Bronchial epithelial cell (primary cell): Measurements from ENCODE around the gene KRT34. TPM values are rescaled to one million over a fixed set of nuclear protein-coding genes. Genes with fewer than 3 reads are reported as not detected.

Experiments
- DNase-seq: peaks from one replicate; pipeline ENCODE4 v3.0.0-alpha.2; 2010; ENCODE audit warnings: low read depth
- FAIRE-seq: peaks from 2 replicates; lab custom pipeline; 2011; peaks lifted over from hg19 to GRCh38; lab: Jason Lieb, UNC
- H3K27me3 ChIP-seq: 2 replicates; pipeline ENCODE4 v1.5.1; 2011; ENCODE audit warnings: low read length; ENCODE audit not compliant: control insufficient read depth, insufficient read depth
- H3K36me3 ChIP-seq: 2 replicates; pipeline ENCODE4 v1.5.1; 2011; ENCODE audit warnings: low read length; ENCODE audit not compliant: control insufficient read depth, insufficient read depth
- H3K4me3 ChIP-seq: 2 replicates; pipeline ENCODE4 v1.5.1; 2011; ENCODE audit warnings: mild to moderate bottlenecking, low read depth, low read length, control low read depth
- total RNA-seq: library from RNA; depleted of rRNA; stranded (reverse); fragments of >200 nt; gene quantifications from 2 replicates; pipeline ENCODE4 v1.2.1, GENCODE V29; 2014
- TF ChIP-seq, protein P1 (sequence below): IDR thresholded peaks from 2 replicates; pipeline ENCODE4 v1.5.1; 2011; ENCODE audit warnings: mild to moderate bottlenecking, moderate library complexity, low read length, control low read depth, inconsistent platforms; ENCODE audit not compliant: insufficient read depth, severe bottlenecking

The KRT34 gene
- total RNA-seq, 1 donor from 2014 or later = 0.53 TPM

DNA sequence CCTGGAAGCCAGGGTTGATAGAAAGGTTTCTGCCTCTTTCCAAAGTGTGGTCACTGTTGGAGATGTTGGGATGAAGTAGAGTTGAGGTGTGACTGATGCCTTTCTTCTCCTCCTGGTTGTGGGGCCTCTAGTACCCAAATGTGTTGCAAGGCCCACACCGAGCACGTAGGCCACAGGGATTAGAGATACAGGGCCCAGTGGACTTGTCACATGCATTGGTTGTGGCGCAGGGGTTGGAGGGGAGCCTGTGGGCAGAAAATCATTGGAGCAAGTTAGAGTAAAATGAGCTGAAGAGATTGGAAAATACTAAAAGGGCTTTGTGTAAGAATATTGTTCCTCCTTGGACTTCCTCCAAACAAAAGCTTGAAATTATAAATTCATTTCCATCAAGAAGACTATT is 36.1 kb downstream of the KRT34 start:
- H3K36me3 ChIP-seq = no peaks in the 10 kb centered on the region
- FAIRE-seq (peak; percentile 64), DNase-seq (no peak)
- no peaks in the 10 kb centered on the region for H3K27me3 ChIP-seq
- TF ChIP-seq, protein P1, sequence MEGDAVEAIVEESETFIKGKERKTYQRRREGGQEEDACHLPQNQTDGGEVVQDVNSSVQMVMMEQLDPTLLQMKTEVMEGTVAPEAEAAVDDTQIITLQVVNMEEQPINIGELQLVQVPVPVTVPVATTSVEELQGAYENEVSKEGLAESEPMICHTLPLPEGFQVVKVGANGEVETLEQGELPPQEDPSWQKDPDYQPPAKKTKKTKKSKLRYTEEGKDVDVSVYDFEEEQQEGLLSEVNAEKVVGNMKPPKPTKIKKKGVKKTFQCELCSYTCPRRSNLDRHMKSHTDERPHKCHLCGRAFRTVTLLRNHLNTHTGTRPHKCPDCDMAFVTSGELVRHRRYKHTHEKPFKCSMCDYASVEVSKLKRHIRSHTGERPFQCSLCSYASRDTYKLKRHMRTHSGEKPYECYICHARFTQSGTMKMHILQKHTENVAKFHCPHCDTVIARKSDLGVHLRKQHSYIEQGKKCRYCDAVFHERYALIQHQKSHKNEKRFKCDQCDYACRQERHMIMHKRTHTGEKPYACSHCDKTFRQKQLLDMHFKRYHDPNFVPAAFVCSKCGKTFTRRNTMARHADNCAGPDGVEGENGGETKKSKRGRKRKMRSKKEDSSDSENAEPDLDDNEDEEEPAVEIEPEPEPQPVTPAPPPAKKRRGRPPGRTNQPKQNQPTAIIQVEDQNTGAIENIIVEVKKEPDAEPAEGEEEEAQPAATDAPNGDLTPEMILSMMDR = no peak
- H3K4me3 ChIP-seq = no peak overlapping the region

DNA sequence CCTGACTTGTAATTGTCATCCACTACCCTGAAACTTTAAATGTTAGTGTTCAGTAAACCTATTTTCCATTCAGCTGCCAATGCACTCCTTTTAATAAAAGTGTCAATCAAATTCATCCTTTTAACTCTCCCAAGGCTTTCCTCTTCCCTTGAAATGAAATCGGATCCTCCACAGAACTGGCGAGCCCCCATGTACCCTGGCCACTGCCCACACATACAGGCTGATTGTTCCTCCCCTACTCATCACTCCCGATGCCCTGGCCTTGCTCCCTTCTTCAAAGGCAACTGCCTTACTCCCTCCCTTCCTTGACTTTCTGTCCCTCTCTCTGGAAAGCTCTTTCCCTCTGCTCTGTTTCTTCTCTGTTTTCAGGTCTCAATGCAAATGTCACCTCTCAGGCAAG is 39.1 kb downstream of the KRT34 start:
- TF ChIP-seq, protein P1 = no peak
- FAIRE-seq (no peak), DNase-seq (no peak)
- Histone ChIP-seq H3K4me3 (no peak overlapping the region), H3K27me3 (no peaks in the 10 kb centered on the region), H3K36me3 (no peaks in the 10 kb centered on the region)

- FAIRE-seq (no peak), DNase-seq (no peak)
- H3K4me3 ChIP-seq = no peak overlapping the region
- no peaks in the 10 kb centered on the region for H3K36me3 ChIP-seq
- H3K27me3 ChIP-seq = no peaks in the 10 kb centered on the region
- TF ChIP-seq, protein P1 = no peak
Measured at GRCh38 chr17:41340934-41341861, 40.9 kb downstream of the KRT34 start.

- H3K27me3 ChIP-seq = no peaks in the 10 kb centered on the region
- TF ChIP-seq, protein P1 = no peak
- H3K4me3 ChIP-seq = no peak overlapping the region
- no peaks in the 10 kb centered on the region for H3K36me3 ChIP-seq
- no peak for FAIRE-seq
- DNase-seq = no peak
Measured at GRCh38 chr17:41340494-41340893, 41.6 kb downstream of the KRT34 start.

GRCh38 chr17:41339571-41340172 is 42.4 kb downstream of the KRT34 start:
- no peaks in the 10 kb centered on the region for H3K36me3 ChIP-seq
- TF ChIP-seq, protein P1 = no peak
- no peaks in the 10 kb centered on the region for H3K27me3 ChIP-seq
- peak; percentile 58 for FAIRE-seq
- H3K4me3 ChIP-seq = no peak overlapping the region
- DNase-seq = peak; percentile 12
